Activated T-helper 1 cell treated with anti-CD3 and anti-CD28 coated beads, Interleukin-12 subunit alpha, Interleukin-12 subunit beta, Interleukin-2, Interleukin-4 antibody, amounts not matched to agents 30 ng/mL and 10 ng/mL and 1 ng/mL, durations not matched to agents 14 hours and 24 hours and 36 hours (primary cell): Measurements from ENCODE around the gene STX7. TPM values are rescaled to one million over a fixed set of nuclear protein-coding genes. Genes with fewer than 3 reads are reported as not detected.

Experiments
- DNase-seq: peaks from one replicate; pipeline ENCODE4 v3.0.0; 2021; ENCODE audit warnings: low spot score
- H3K27ac Mint-ChIP-seq: one replicate; pipeline ENCODE4 v1.8.0; 2021; ENCODE audit warnings: mild to moderate bottlenecking, mixed read lengths
- H3K27me3 Mint-ChIP-seq: one replicate; pipeline ENCODE4 v1.8.0; 2022; ENCODE audit warnings: mild to moderate bottlenecking, moderate library complexity, mixed read lengths; ENCODE audit not compliant: insufficient read depth
- H3K36me3 Mint-ChIP-seq: one replicate; pipeline ENCODE4 v1.8.0; 2021; ENCODE audit warnings: low read depth, mixed read lengths
- H3K4me1 Mint-ChIP-seq: one replicate; pipeline ENCODE4 v1.8.0; 2021; ENCODE audit warnings: low read depth, mixed read lengths
- H3K4me3 Mint-ChIP-seq: one replicate; pipeline ENCODE4 v1.8.0; 2021; ENCODE audit warnings: mild to moderate bottlenecking, moderate library complexity, mixed read lengths
- H3K9me3 Mint-ChIP-seq: one replicate; pipeline ENCODE4 v1.8.0; 2021; ENCODE audit warnings: mixed read lengths
- intact Hi-C: fragments of 100-400 bp; cut with micrococcal nuclease; formaldehyde crosslinking; loops from one replicate; pipeline ENCODE4 v1.15.1; 2024
- total RNA-seq: library from RNA; stranded (reverse); gene quantifications from 2 replicates; pipeline ENCODE4 v1.2.3, GENCODE V29; 2022

STX7 gene
- total RNA-seq, 1 donor from 2014 or later, result 17.3 TPM

- intact Hi-C loops, result loop anchor here (1.0 to 5.0 kb wide), 4 partner anchors 29 to 205 kb away; partner anchors contain the start of gene STX7
- DNase-seq, result peak; percentile 19
- no peaks in the 10 kb centered on the region for H3K9me3 Mint-ChIP-seq
- H3K27me3 Mint-ChIP-seq, result no peaks in the 10 kb centered on the region
- no peaks in the 10 kb centered on the region for H3K36me3 Mint-ChIP-seq
- peaks cover 6% of the 10 kb centered on the region for H3K4me1 Mint-ChIP-seq
- no peak overlapping the region for H3K27ac Mint-ChIP-seq
- no peak overlapping the region for H3K4me3 Mint-ChIP-seq
Observed at GRCh38 chr6:132483779-132484679, 28.9 kb downstream of the STX7 start.

- DNase-seq, result no peak
- Mint-ChIP-seq H3K27ac (no peak overlapping the region), H3K36me3 (no peaks in the 10 kb centered on the region), H3K4me3 (no peak overlapping the region), H3K27me3 (no peaks in the 10 kb centered on the region), H3K9me3 (no peaks in the 10 kb centered on the region), H3K4me1 (no peaks in the 10 kb centered on the region)
- intact Hi-C loops, result loop anchor here (5.0 kb wide), 1 partner anchor 90 kb away; no protein-coding TSS in a partner anchor
Observed at GRCh38 chr6:132482581-132482980, 30.3 kb downstream of the STX7 start.

- Mint-ChIP-seq H3K27ac (no peak overlapping the region), H3K36me3 (no peaks in the 10 kb centered on the region), H3K4me1 (no peaks in the 10 kb centered on the region), H3K27me3 (no peaks in the 10 kb centered on the region), H3K9me3 (no peaks in the 10 kb centered on the region), H3K4me3 (no peak overlapping the region)
- intact Hi-C loops, result loop anchor here (5.0 kb wide), 1 partner anchor 89 kb away; no protein-coding TSS in a partner anchor
- DNase-seq, result no peak
Observed at GRCh38 chr6:132481189-132481588, 31.7 kb downstream of the STX7 start.

GRCh38 chr6:132479131-132479530 lies 33.8 kb downstream of the STX7 start:
- Mint-ChIP-seq H3K36me3 (no peaks in the 10 kb centered on the region), H3K4me3 (no peak overlapping the region), H3K27ac (no peak overlapping the region), H3K27me3 (no peaks in the 10 kb centered on the region), H3K9me3 (no peaks in the 10 kb centered on the region), H3K4me1 (no peaks in the 10 kb centered on the region)
- DNase-seq, result no peak
- intact Hi-C loops, result no loop called here

- no peak overlapping the region for H3K27ac Mint-ChIP-seq
- H3K4me1 Mint-ChIP-seq, result no peaks in the 10 kb centered on the region
- intact Hi-C loops, result no loop called here
Observed at GRCh38 chr6:132478674-132479073, 34.2 kb downstream of the STX7 start.

GRCh38 chr6:132478266-132478665 lies 34.6 kb downstream of the STX7 start:
- no peaks in the 10 kb centered on the region for H3K27me3 Mint-ChIP-seq
- intact Hi-C loops, result no loop called here
- H3K9me3 Mint-ChIP-seq, result no peaks in the 10 kb centered on the region
- H3K36me3 Mint-ChIP-seq, result no peaks in the 10 kb centered on the region
- no peak overlapping the region for H3K4me3 Mint-ChIP-seq
- no peak for DNase-seq
- no peaks in the 10 kb centered on the region for H3K4me1 Mint-ChIP-seq
- no peak overlapping the region for H3K27ac Mint-ChIP-seq

More at GRCh38 chr6:132478674-132479073, 34.2 kb downstream of the STX7 start:
- no peak overlapping the region for H3K4me3 Mint-ChIP-seq
- DNase-seq, result no peak
- no peaks in the 10 kb centered on the region for H3K27me3 Mint-ChIP-seq
- H3K9me3 Mint-ChIP-seq, result no peaks in the 10 kb centered on the region
- no peaks in the 10 kb centered on the region for H3K36me3 Mint-ChIP-seq

- no peak for DNase-seq
- no peaks in the 10 kb centered on the region for H3K9me3 Mint-ChIP-seq
- H3K27me3 Mint-ChIP-seq, result no peaks in the 10 kb centered on the region
- no peak overlapping the region for H3K4me3 Mint-ChIP-seq
- H3K36me3 Mint-ChIP-seq, result no peaks in the 10 kb centered on the region
- no peaks in the 10 kb centered on the region for H3K4me1 Mint-ChIP-seq
- no peak overlapping the region for H3K27ac Mint-ChIP-seq
- intact Hi-C loops, result no loop called here
Observed at GRCh38 chr6:132476688-132477087, 36.2 kb downstream of the STX7 start.

- Mint-ChIP-seq H3K4me1 (no peaks in the 10 kb centered on the region), H3K9me3 (no peaks in the 10 kb centered on the region), H3K36me3 (peaks cover under 1% of the 10 kb centered on the region), H3K27me3 (no peaks in the 10 kb centered on the region), H3K27ac (no peak overlapping the region), H3K4me3 (no peak overlapping the region)
- no peak for DNase-seq
- intact Hi-C loops, result no loop called here
Observed at GRCh38 chr6:132475925-132476324, 37.0 kb downstream of the STX7 start.

GRCh38 chr6:132471787-132472186 lies 41.1 kb downstream of the STX7 start:
- no peak for DNase-seq
- Mint-ChIP-seq H3K36me3 (peaks cover 2% of the 10 kb centered on the region), H3K27ac (no peak overlapping the region), H3K9me3 (no peaks in the 10 kb centered on the region), H3K27me3 (no peaks in the 10 kb centered on the region), H3K4me3 (no peak overlapping the region), H3K4me1 (no peaks in the 10 kb centered on the region)
- intact Hi-C loops, result no loop called here

GRCh38 chr6:132466952-132467351 lies 46.0 kb downstream of the STX7 start:
- Mint-ChIP-seq H3K9me3 (no peaks in the 10 kb centered on the region), H3K27ac (no peak overlapping the region), H3K36me3 (peaks cover 14% of the 10 kb centered on the region), H3K4me3 (no peak overlapping the region), H3K27me3 (no peaks in the 10 kb centered on the region), H3K4me1 (no peaks in the 10 kb centered on the region)
- intact Hi-C loops, result no loop called here
- no peak for DNase-seq

GRCh38 chr6:132465530-132466485 lies 47.1 kb downstream of the STX7 start:
- Mint-ChIP-seq H3K27ac (no peak overlapping the region), H3K4me1 (no peaks in the 10 kb centered on the region), H3K36me3 (peaks cover 15% of the 10 kb centered on the region), H3K27me3 (no peaks in the 10 kb centered on the region), H3K4me3 (no peak overlapping the region), H3K9me3 (no peaks in the 10 kb centered on the region)
- intact Hi-C loops, result no loop called here
- DNase-seq, result no peak

- Mint-ChIP-seq H3K4me3 (no peak overlapping the region), H3K27me3 (no peaks in the 10 kb centered on the region), H3K27ac (no peak overlapping the region), H3K9me3 (no peaks in the 10 kb centered on the region), H3K4me1 (no peaks in the 10 kb centered on the region), H3K36me3 (peaks cover 20% of the 10 kb centered on the region)
- intact Hi-C loops, result no loop called here
- no peak for DNase-seq
Observed at GRCh38 chr6:132464538-132465256, 48.2 kb downstream of the STX7 start.
